Rectal smooth muscle tissue (tissue), 1 donor: ENCODE measurements around the gene SCNM1.
A peak's percentile ranks its signal among the peaks of the same experiment; 100 is the strongest.

ENCODE experiments used
- H3K27ac ChIP-seq: one replicate; pipeline ENCODE4 v1.7.0; 2013; ENCODE audit warnings: low read depth, low read length, inconsistent platforms
- H3K27me3 ChIP-seq: one replicate; pipeline ENCODE4 v1.7.0; 2013; ENCODE audit warnings: low read length; ENCODE audit not compliant: control insufficient read depth, insufficient read depth
- H3K36me3 ChIP-seq: one replicate; pipeline ENCODE4 v1.7.0; 2013; ENCODE audit warnings: low read length; ENCODE audit not compliant: control insufficient read depth, insufficient read depth
- H3K4me1 ChIP-seq: one replicate; pipeline ENCODE4 v1.7.0; 2013; ENCODE audit warnings: low read length; ENCODE audit not compliant: control insufficient read depth, insufficient read depth
- H3K4me3 ChIP-seq: one replicate; pipeline ENCODE4 v1.7.0; 2013; ENCODE audit warnings: low read length
- H3K9ac ChIP-seq: one replicate; pipeline ENCODE4 v1.7.0; 2013; ENCODE audit warnings: low read length

Gene SCNM1, protein sequence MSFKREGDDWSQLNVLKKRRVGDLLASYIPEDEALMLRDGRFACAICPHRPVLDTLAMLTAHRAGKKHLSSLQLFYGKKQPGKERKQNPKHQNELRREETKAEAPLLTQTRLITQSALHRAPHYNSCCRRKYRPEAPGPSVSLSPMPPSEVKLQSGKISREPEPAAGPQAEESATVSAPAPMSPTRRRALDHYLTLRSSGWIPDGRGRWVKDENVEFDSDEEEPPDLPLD

DNA sequence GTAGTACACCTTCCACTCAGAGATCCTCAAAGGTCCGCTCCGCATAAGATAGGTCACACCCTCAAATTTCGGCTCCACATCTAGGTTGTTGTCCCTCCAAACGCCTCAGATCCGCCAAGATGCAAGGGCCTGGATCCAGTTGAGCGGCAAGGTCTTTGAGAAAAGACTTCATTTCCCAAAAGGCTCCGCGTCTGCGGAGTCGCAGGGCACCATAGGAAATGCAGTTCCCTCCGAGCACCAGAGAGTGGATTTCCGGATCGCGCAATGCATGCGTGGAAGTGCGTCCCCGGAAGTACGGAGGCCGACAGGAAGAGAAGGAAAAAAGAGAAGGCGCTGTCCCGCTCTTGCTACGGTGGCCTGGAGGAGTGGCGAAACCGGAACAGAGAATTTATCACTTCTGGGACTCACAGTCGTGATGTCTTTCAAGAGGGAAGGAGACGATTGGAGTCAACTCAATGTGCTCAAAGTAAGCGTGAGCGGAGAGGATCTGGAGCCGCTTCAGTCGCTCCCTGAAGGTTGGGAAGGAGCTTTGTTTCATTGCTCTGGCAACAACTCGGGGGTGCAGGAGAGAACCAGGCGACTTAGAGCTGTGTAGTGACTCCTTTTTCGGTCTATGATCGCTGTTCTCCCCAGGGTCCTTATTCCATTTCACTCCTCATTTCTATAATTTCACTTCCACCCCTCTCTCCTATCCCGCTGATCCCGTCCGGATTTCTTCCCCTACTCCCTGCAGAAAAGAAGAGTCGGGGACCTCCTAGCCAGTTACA is at the start of gene SCNM1, which contains the start of gene LYSMD1:
Gene SCNM1, plus strand, starts transcription at position 407 of the 767 bp plus-strand sequence. Its CDS starts 9 bp downstream, at position 416.
Gene LYSMD1, minus strand, starts transcription at position 165 of the 767 bp plus-strand sequence. CDS start 644 bp downstream, outside the sequence.
- H3K27me3 ChIP-seq, result no peaks in the 10 kb centered on the region
- H3K27ac ChIP-seq, result peak within 1 kb of the TSS; percentile 95
- peaks cover 14% of the 10 kb centered on the region for H3K36me3 ChIP-seq
- peaks cover 8% of the 10 kb centered on the region for H3K4me1 ChIP-seq
- H3K4me3 ChIP-seq, result peak within 1 kb of the TSS; percentile 97
- H3K9ac ChIP-seq, result peak within 1 kb of the TSS; percentile 95

DNA sequence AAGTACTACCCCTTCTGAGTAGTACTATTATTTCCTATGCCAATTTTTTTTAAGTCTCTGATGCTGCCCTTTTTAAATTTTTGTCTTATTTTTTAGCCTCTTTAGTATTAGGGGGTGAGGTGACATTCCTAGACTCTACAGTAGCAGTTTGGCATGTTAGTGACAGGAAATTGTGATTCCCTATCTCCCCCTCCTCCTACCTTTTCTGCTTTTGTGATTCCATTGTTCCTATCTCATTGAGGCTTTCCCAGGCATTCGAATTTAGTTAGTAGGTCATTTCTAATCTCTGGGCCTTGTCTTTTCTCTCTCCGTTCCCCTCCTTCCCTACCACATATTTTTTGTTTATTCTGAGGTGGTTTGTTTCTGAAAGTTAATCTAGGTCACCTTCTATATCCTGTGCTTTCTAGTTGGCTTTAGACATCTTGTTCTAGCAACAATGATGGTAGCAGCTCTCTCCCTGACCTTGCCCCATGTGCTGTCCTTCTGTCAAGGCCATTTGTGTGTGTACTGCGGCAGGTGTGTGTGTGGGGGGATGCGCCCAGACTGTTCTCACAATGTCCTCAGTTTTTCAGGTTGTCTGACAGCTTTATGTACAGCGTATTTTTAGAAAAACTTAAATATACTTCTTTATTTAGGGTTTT is 41.1 kb upstream of the SCNM1 start:
- H3K27ac ChIP-seq, result no peak overlapping the region
- H3K4me1 ChIP-seq, result no peaks in the 10 kb centered on the region
- H3K36me3 ChIP-seq, result no peaks in the 10 kb centered on the region
- H3K27me3 ChIP-seq, result no peaks in the 10 kb centered on the region
- H3K9ac ChIP-seq, result no peak overlapping the region
- H3K4me3 ChIP-seq, result no peak overlapping the region

DNA sequence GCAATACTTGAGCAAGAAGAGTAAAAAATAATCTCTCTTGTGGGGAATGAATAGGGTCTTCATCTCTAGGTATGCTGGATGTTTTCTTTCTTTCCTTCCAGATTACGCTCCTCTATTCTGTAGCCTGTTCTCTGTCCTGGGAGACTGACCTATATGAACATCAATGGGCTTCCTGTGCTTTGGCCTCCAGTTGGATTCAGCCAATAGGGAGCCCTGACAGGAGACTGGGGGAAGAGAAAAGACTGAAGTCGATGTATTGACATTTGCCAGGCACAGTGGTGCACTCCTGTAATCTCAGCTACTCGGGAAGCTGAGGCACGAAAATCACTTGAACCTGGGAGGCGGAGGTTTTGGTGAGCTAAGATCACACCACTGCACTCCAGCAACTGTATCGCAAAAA is 37.1 kb upstream of the SCNM1 start:
- Histone ChIP-seq H3K9ac (no peak overlapping the region), H3K36me3 (no peaks in the 10 kb centered on the region), H3K4me1 (no peaks in the 10 kb centered on the region), H3K27ac (no peak overlapping the region), H3K27me3 (no peaks in the 10 kb centered on the region), H3K4me3 (no peak overlapping the region)

DNA sequence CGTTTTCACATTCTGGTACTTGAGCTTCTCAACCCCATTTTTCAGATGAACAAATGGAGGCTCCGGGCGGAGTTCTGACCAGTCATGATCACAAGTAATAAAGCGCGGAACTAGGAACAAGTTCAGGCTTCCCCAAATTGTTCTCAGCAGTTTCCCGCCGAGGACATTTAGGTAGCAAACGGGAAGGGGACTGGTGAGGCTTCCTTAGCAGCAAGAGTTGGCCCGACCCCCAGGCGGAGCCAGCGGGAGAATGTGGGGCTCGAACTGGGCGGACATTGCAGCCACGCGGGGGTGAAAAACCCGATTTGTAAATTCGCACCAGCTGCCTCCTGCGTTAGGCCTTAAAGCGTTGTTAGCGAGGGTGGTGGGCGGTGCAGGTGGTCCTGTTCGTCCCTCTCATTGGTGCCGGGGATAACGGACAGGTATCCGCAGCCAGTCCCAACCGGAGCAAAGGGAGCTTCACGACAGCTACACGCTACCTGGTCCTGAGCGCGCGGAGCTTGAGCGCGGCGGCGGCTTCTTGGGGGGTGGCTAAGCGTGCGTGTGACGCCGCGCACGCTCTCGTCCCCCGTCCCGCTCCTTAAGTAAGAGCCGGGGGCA is 34.9 kb upstream of the SCNM1 start:
- H3K4me3 ChIP-seq, result peak overlapping the region; percentile 64
- H3K27me3 ChIP-seq, result no peaks in the 10 kb centered on the region
- no peaks in the 10 kb centered on the region for H3K36me3 ChIP-seq
- H3K27ac ChIP-seq, result peak overlapping the region; percentile 50
- H3K4me1 ChIP-seq, result no peaks in the 10 kb centered on the region
- peak overlapping the region; percentile 30 for H3K9ac ChIP-seq

DNA sequence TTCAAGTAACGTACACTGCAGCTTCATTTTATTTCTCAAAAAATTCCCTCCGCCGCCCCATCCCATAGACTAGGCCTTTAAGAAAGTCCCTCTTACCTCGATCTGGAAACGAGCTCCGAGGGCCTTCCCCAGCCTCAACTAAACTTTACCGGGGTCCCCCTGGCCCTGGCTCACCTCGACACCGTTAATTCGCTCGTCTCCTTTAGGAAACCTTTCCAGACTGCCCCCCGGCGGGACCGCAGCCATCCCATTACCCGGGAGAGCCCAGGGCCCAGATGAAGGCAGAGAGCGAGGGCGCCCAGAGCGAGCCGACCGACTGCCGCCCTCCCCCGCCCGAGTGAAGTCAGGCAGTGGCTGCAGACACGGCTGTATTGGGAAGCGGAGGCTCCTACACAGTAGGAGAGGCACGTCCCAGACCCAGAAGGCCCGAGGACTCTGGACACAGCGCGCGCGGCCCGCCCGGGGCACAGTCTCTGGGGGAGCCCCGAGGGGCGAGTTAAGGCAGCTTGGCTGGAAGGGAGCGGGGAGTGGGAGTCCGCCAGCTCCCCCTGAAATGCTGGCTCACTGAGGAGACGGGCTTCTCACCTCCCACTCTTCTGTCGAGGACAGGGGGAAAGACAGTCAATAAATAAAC is 34.1 kb upstream of the SCNM1 start:
- Histone ChIP-seq H3K27ac (peak overlapping the region; percentile 50), H3K36me3 (no peaks in the 10 kb centered on the region), H3K4me3 (peak overlapping the region; percentile 64), H3K4me1 (no peaks in the 10 kb centered on the region), H3K27me3 (no peaks in the 10 kb centered on the region), H3K9ac (peak overlapping the region; percentile 30)

DNA sequence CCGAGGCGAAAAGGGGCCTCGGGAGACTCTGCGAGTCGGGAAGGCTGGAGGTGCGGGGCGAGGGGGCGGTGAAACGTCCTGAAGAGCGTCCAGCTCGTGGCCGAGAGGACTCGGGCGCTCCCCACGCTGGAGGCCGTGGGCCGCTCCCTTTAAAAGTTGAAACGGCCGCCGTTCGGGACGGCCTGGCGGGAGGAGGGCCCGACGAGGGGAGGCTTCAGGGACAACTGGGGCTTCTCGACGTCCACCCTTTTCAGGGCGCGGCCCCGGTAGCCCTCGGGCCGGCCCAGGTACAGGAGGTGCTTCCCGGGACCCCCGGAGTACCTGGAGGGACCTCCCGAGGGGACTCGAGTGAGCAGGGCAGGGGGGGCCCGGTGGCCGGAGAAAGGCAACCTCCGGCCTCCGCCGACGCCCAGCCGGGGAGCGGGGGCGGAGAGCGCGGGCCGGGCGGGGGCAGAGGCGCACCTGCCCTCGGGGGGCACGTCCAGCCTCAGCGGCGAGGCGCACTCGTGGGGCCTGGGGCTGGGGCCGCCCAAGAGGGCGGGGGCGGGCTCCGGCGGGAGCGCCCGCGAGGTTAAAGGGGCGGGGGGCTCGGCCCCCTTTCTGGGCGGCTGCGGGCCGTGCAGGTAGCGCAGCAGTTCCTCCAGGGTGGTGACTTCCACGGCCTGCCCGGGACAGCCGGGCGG is 33.5 kb upstream of the SCNM1 start:
- Histone ChIP-seq H3K27ac (no peak overlapping the region), H3K4me1 (no peaks in the 10 kb centered on the region), H3K36me3 (no peaks in the 10 kb centered on the region), H3K4me3 (peak overlapping the region; percentile 64), H3K9ac (no peak overlapping the region), H3K27me3 (no peaks in the 10 kb centered on the region)

DNA sequence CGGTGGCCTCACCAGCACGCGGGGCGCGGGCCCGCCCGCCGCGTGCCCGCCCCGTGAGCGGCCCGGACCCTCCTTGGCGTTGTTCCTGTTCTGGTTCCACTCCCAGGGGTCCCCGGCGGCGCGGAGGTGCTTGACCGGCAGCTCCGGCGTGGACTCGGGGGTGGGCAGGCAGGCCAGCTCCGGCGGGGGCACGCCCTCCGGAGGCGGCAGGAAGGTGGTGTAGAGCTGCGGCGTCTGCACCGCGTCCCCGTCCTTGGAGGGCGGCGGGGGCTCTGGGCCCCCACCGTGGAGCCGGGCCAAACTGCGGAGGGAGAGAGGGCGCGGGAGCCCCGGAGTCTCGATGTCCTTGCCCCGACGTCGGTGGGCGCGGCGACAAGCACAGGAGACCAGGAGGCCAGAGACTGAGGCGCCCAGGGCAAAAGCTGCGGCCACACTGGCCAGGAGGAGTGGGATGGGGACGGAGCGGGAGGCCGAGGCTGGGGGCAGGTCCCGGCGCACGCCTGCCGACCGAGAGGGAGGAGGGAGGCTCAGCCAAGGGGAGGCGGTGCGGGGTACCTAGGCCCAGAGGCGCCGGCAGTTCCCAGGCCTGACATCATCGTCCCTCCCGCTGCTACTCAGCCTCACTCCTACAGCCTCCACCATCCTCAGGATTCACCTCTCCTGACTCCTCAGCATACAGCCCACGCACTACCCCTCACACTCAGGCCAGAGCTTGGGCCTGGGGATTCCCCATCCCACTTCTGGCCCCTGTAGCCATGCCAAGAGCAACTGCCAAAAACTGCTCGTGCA is 32.7 kb upstream of the SCNM1 start:
- H3K36me3 ChIP-seq, result no peaks in the 10 kb centered on the region
- H3K27me3 ChIP-seq, result no peaks in the 10 kb centered on the region
- no peaks in the 10 kb centered on the region for H3K4me1 ChIP-seq
- H3K4me3 ChIP-seq, result no peak overlapping the region
- H3K27ac ChIP-seq, result no peak overlapping the region
- H3K9ac ChIP-seq, result no peak overlapping the region

DNA sequence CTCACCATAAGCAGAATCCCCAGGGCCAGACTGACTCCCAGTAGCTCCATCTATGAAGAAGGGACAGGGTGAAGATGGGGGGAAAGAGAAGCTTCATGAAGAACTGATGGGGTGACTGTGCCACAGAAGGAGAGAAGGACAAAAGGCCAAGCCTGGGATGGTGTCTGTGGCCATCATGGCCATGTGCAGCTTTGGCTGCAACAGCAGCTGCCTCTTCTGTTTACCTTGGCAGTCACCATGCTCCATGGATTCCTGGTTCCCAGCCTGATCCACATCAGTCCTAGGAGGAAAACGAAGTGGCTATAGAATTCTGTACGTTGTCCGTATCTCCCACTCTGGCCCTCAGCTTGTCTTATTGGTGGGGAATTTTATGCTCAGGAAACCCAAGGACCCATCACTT is 31.5 kb upstream of the SCNM1 start:
- Histone ChIP-seq H3K27ac (no peak overlapping the region), H3K27me3 (no peaks in the 10 kb centered on the region), H3K36me3 (no peaks in the 10 kb centered on the region), H3K4me1 (no peaks in the 10 kb centered on the region), H3K9ac (no peak overlapping the region), H3K4me3 (no peak overlapping the region)

DNA sequence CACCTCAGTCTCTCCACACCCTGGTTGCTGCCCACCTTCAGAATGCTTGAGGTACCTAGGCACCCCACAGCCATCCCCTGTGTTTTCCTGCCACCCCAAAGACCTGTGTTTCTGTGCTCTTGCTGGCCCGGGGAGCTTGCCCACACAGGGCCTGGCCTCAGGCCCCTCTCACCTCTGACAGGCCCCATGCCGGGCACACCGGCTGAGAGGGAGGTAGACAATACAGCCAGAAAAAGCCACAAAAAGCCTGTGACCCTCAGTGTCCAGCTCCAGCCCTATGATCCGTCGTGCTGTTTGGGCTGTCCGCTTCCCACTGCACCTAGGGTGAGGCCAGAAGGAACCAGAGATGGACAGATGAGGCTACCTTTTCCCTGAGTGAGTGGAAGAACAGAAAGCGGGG is 31.0 kb upstream of the SCNM1 start:
- Histone ChIP-seq H3K27me3 (no peaks in the 10 kb centered on the region), H3K9ac (no peak overlapping the region), H3K36me3 (no peaks in the 10 kb centered on the region), H3K27ac (no peak overlapping the region), H3K4me3 (no peak overlapping the region), H3K4me1 (no peaks in the 10 kb centered on the region)

DNA sequence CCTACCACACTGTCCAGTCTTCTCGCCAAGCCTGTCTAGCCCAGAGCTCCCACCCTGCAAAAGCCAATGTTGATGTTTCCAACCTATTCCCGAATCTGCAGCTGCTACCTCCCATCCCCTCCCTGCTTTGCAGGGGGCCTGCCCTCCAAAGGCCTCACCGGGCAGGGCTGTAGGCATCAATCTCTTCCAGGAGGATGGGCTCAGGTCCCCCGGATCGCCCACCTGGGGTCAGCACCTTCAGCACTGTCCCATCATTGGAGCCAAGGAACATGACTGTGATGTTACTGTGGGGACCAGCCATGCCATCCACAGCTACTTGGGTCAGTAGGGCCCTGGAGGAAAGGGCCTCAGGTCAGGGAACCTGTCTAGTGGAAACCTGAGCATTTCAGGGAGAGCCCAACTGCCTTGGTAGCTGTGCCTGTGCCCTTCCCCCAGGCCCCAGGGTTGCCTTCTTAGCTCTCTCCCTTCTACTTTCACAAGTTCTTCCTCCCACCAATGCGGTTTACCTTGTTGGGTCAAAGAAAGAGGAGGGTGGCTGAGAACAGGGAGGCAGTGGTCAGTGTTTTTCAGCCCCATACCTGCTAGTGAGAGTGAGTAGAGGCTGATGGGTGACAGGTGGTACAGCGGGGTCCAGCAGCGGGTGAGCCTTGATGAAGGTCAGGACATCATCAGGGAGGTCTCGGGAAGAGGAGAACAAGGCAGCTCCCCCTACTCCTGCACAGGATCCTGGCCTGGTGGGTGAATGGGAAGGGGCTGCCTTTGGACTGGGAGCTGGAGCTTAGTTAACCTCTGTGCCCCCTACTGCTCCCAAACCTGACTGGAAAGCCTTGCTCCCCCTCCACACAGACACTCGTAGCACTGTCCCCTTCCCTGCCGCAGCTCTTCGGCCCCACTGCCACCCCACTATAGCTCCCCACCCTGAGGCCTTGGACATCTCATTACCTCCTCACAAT is 30.2 kb upstream of the SCNM1 start:
- no peak overlapping the region for H3K9ac ChIP-seq
- H3K36me3 ChIP-seq, result no peaks in the 10 kb centered on the region
- no peak overlapping the region for H3K4me3 ChIP-seq
- no peaks in the 10 kb centered on the region for H3K4me1 ChIP-seq
- no peaks in the 10 kb centered on the region for H3K27me3 ChIP-seq
- H3K27ac ChIP-seq, result no peak overlapping the region
